K562 (cell line): ENCODE measurements around the gene AGL. TPM values are rescaled to one million over a fixed set of nuclear protein-coding genes. Genes with fewer than 3 reads are reported as not detected.
A peak's percentile ranks its signal among the peaks of the same experiment; 100 is the strongest.

Experiments
- ATAC-seq: fragments of 200-7000 bp; cut with Tn5 transposase; 3 replicates; pipeline ENCODE4 v1.9.1; 2020; ENCODE audit warnings: moderate library complexity
- BruUV-seq: library from RNA; stranded (reverse); fragments of 400-500 nt; replicated peaks from 2 replicates; lab custom pipeline; 2021; lab: Mats Ljungman, UMichigan
- CTCF ChIA-PET: fragments of 300-600 bp; formaldehyde crosslinking; extraction: SDS; loops from one replicate; lab custom pipeline; 2021; ENCODE audit warnings: low intra/inter-chr PET ratio; lab: Yijun Ruan, JAX
- POLR2A ChIA-PET: fragments of 300-600, 350-650 bp; sonication (Branson Sonifier 250); formaldehyde crosslinking; extraction: SDS; loops from one replicate; lab custom pipeline; 2021; ENCODE audit warnings: antibody characterized with exemption, inconsistent platforms; lab: Yijun Ruan, JAX
- DNase-seq, 4 experiments: peaks; one replicate each; pipeline versions ENCODE4 v3.0.0 to v3.0.0-alpha.2; 2011 to 2018; ENCODE audit warnings: low spot score in 3 of 4, mixed read lengths in 3 of 4; ENCODE audit errors: extremely low read depth in 1 of 4
- FAIRE-seq: peaks from 2 replicates; lab custom pipeline; 2011; peaks lifted over from hg19 to GRCh38; lab: Jason Lieb, UNC
- H2AFZ ChIP-seq: 2 replicates; pipeline ENCODE4 v1.6.0; 2011; ENCODE audit warnings: low read depth, low read length, control low read depth, inconsistent platforms
- H3K27ac ChIP-seq: fragments of 200-600 bp; 3 replicates; pipeline ENCODE4 v1.8.0; 2011; ENCODE audit warnings: low read depth, mild to moderate bottlenecking, control low read depth, inconsistent platforms, low read length, moderate library complexity, mixed read lengths; ENCODE audit errors: extremely low read depth
- H3K27me3 ChIP-seq, 2 experiments: fragments of 300-600 bp in 1 of 2; 2 replicates in 1 of 2; 3 replicates in 1 of 2; pipeline versions ENCODE4 v1.6.0 to v1.8.0; 2011; ENCODE audit warnings: inconsistent platforms in 2 of 2, low read length in 2 of 2, mild to moderate bottlenecking in 1 of 2, mixed read lengths in 1 of 2, moderate library complexity in 1 of 2; ENCODE audit not compliant: control insufficient read depth in 2 of 2, insufficient read depth in 2 of 2
- H3K36me3 ChIP-seq: fragments of 300-600 bp; 3 replicates; pipeline ENCODE4 v1.8.0; 2011; ENCODE audit warnings: mild to moderate bottlenecking, low read length, inconsistent platforms; ENCODE audit not compliant: control insufficient read depth, insufficient read depth
- H3K4me1 ChIP-seq, 2 experiments: fragments of 200-600 bp in 1 of 2; replicated peaks in 1 of 2; 2 replicates in 1 of 2; 3 replicates in 1 of 2; pipeline versions ENCODE4 v1.5.1 to v1.8.0; 2011; ENCODE audit warnings: inconsistent platforms in 2 of 2, low read length in 2 of 2, mild to moderate bottlenecking in 1 of 2, mixed read lengths in 1 of 2, moderate library complexity in 1 of 2; ENCODE audit not compliant: control insufficient read depth in 2 of 2, insufficient read depth in 2 of 2
- H3K4me2 ChIP-seq: 2 replicates; pipeline ENCODE4 v1.6.1; 2011; ENCODE audit warnings: low read length, control low read depth, inconsistent platforms, mixed read lengths; ENCODE audit not compliant: insufficient read depth
- H3K4me3 ChIP-seq: fragments of 200-600 bp; sonication (generic), shearing (Covaris generic); 2 replicates; pipeline ENCODE4 v1.5.1; 2016; ENCODE audit warnings: control low read depth, inconsistent platforms
- H3K79me2 ChIP-seq: fragments of 200-600 bp; 3 replicates; pipeline ENCODE4 v1.8.0; 2011; ENCODE audit warnings: low read length, inconsistent platforms; ENCODE audit not compliant: control insufficient read depth, insufficient read depth
- H3K9ac ChIP-seq, 2 experiments: 2 replicates each; pipeline versions ENCODE4 v1.6.0 to v1.6.1; 2011; ENCODE audit warnings: low read depth in 2 of 2, low read length in 2 of 2, control low read depth in 1 of 2, inconsistent platforms in 1 of 2, mild to moderate bottlenecking in 1 of 2, mixed read lengths in 1 of 2; ENCODE audit not compliant: insufficient read depth in 1 of 2
- H3K9me1 ChIP-seq: one replicate; pipeline ENCODE4 v1.6.0; 2011; ENCODE audit warnings: inconsistent platforms, mild to moderate bottlenecking, low read length, moderate library complexity; ENCODE audit not compliant: control insufficient read depth, insufficient read depth
- H3K9me3 ChIP-seq: replicated peaks from 2 replicates; pipeline ENCODE4 v1.5.1; 2011; ENCODE audit warnings: low read depth, low read length, inconsistent platforms; ENCODE audit not compliant: control insufficient read depth, insufficient read depth
- H4K20me1 ChIP-seq: replicated peaks from 2 replicates; pipeline ENCODE4 v1.6.1; 2011; ENCODE audit warnings: low read length, inconsistent platforms, mixed read lengths; ENCODE audit not compliant: control insufficient read depth, insufficient read depth
- ADNP ChIP-seq: fragments of 200-800 bp; sonication (Bioruptor generic); IDR thresholded peaks from 2 replicates; pipeline ENCODE4 v1.6.1; 2016; ENCODE audit warnings: missing genetic modification characterization, missing compliant biosample characterization
- EGR1 ChIP-seq: fragments of 450-650 bp; conservative IDR thresholded peaks from 2 replicates; pipeline ENCODE4 v1.6.1; 2017; ENCODE audit warnings: mild to moderate bottlenecking
- GABPB2 ChIP-seq: fragments of 250-450 bp; sonication (Bioruptor Pico); conservative IDR thresholded peaks from 2 replicates; pipeline ENCODE4 v1.5.1; 2021; ENCODE audit warnings: mild to moderate bottlenecking
- NCOA2 ChIP-seq, 2 experiments: fragments of 450-650 bp; IDR thresholded peaks; 2 replicates each; pipeline ENCODE4 v1.6.1; 2018; ENCODE audit warnings: mild to moderate bottlenecking in 2 of 2, moderate library complexity in 1 of 2; ENCODE audit not compliant: partially characterized antibody in 2 of 2
- PRDM10 ChIP-seq: fragments of 450-650 bp; IDR thresholded peaks from 2 replicates; pipeline ENCODE4 v1.6.1; 2018; ENCODE audit not compliant: partially characterized antibody
- PTTG1 ChIP-seq: fragments of 450-650 bp; IDR thresholded peaks from 2 replicates; pipeline ENCODE4 v1.6.1; 2016; ENCODE audit warnings: low read depth, mild to moderate bottlenecking, missing genetic modification characterization, missing compliant biosample characterization
- RREB1 ChIP-seq: fragments of 250-450 bp; sonication (Bioruptor Pico); IDR thresholded peaks from 2 replicates; pipeline ENCODE4 v1.4.0; 2020
- SAFB ChIP-seq: fragments of 200-400 bp; formaldehyde crosslinking; IDR thresholded peaks from 2 replicates; pipeline ENCODE4 v1.6.1; 2017; ENCODE audit warnings: low read depth, low read length, borderline replicate concordance
- ZNF197 ChIP-seq: fragments of 200-800 bp; sonication (Bioruptor generic); IDR thresholded peaks from 2 replicates; pipeline ENCODE4 v1.6.1; 2016; ENCODE audit warnings: low read depth, missing genetic modification characterization, missing compliant biosample characterization
- WGBS: fragments of 100-300 bp; shearing (Covaris generic); methylation state at CpG from one replicate; pipeline ENCODE4 v1.1.6; 2016; ENCODE audit warnings: low coverage, mixed read lengths; ENCODE audit not compliant: insufficient coverage; ENCODE audit errors: missing lambda C conversion rate; 5-methylcytosine and 5-hydroxymethylcytosine counted together
- in situ Hi-C: fragments of 300-500 bp; cut with MboI; formaldehyde crosslinking; loops from 4 replicates; pipeline ENCODE4 v1.15.0; 2018; ENCODE audit warnings: inconsistent platforms, mixed read lengths
- intact Hi-C: fragments of 100-400 bp; cut with micrococcal nuclease; formaldehyde crosslinking; loops from 2 replicates; pipeline ENCODE4 v1.14.2; 2022
- polyA plus RNA-seq, 8 experiments: library from polyadenylated mRNA; depleted of rRNA in 4 of 8; stranded (reverse) in 5 of 8; unstranded in 3 of 8; fragments of >200 nt; fragmentation: Nextera tagmentation in 2 of 8; fragmentation: Illumina TruSeq in 1 of 8; extraction: Ambion mirVana in 2 of 8; extraction: Trizol in 1 of 8; gene quantifications; 2 replicates each; pipeline versions ENCODE4 v1.2.1 to v1.2.3, GENCODE V29; 2011 to 2014; ENCODE audit warnings: inconsistent platforms in 1 of 8, missing spikeins in 1 of 8
- total RNA-seq, 7 experiments: library from RNA; depleted of rRNA in 6 of 7; stranded (reverse); fragments of >200 nt in 6 of 7; fragmentation: Illumina TruSeq in 2 of 7; extraction: Trizol in 2 of 7; gene quantifications; 2 replicates each; pipeline versions ENCODE4 v1.2.1 to v1.2.3, GENCODE V29; 2011 to 2021; ENCODE audit warnings: low replicate concordance in 1 of 7

AGL gene
- total and polyA plus RNA-seq, 9 of the 15 experiments (the other 6 are each of a cell fraction or from before 2014, with no cell fraction given): 6.3 to 20.4 (median 12.4) TPM

- 29% methylated on average over 2 of the region's 2 CpGs for WGBS
- ATAC-seq (no peak), FAIRE-seq (no peak), DNase-seq (no peak)
- Histone ChIP-seq H2AFZ (peak overlapping the region; percentile 42), H3K4me1 (no peaks in the 10 kb centered on the region; a peak in 1 of 5 replicates), H3K9me1 (no peaks in the 10 kb centered on the region), H3K9ac (no peak overlapping the region), H3K27me3 (no peaks in the 10 kb centered on the region), H4K20me1 (no peaks in the 10 kb centered on the region), H3K79me2 (no peaks in the 10 kb centered on the region), H3K9me3 (no peaks in the 10 kb centered on the region), H3K36me3 (no peaks in the 10 kb centered on the region), H3K4me2 (no peak overlapping the region), H3K4me3 (no peak overlapping the region), H3K27ac (no peak overlapping the region)
- no peak for TF ChIP-seq NCOA2 (IDR thresholded peaks at IDR 0.05; ENCODE audit: partially characterized antibody in 2 of 2)
- TF ChIP-seq SAFB: no peak
- TF ChIP-seq RREB1 (CRISPR knock-in tag): no peak
- TF ChIP-seq EGR1: no peak
- no peak for TF ChIP-seq ADNP (tag)
- TF ChIP-seq ZNF197 (CRISPR knock-in tag): no peak
- no peak for TF ChIP-seq GABPB2
- TF ChIP-seq PRDM10: no peak
- no peak for TF ChIP-seq PTTG1 (tag)
- CTCF ChIA-PET: no interaction called here
- no TSS peak for BruUV-seq
- POLR2A ChIA-PET: no interaction called here
- intact Hi-C loops: no loop called here
- in situ Hi-C loops: no loop called here
Measured at GRCh38 chr1:99829269-99829668, 20.9 kb upstream of the AGL start.
